ENCODE data around the gene KTN1.

GRCh38 chr14:55574988-55575387, 5.0 kb upstream of the KTN1 start:
- TF ChIP-seq CTCF (IDR thresholded peaks at IDR 0.05) (no peak), POLR2A (IDR thresholded peaks at IDR 0.05) (no peak)
